MG63 (cell line): Measurements from ENCODE around the gene SMAD3. TPM values are rescaled to one million over a fixed set of nuclear protein-coding genes. Genes with fewer than 3 reads are reported as not detected.
"Not testable (repeated sequence)": the region's sequence is repeated elsewhere in the genome, so short reads cannot be mapped to it uniquely, and the experiment has no call there.

Source experiments
- DNase-seq: peaks from one replicate; pipeline ENCODE4 v3.0.0-alpha.2; 2020
- H3K27me3 ChIP-seq: fragments of 250-450 bp; sonication (Bioruptor Pico); 2 replicates; pipeline ENCODE4 v1.5.1; 2020; ENCODE audit warnings: mild to moderate bottlenecking, moderate library complexity
- H3K36me3 ChIP-seq: fragments of 250-450 bp; sonication (Bioruptor Pico); 2 replicates; pipeline ENCODE4 v1.5.1; 2020; ENCODE audit warnings: mild to moderate bottlenecking, moderate library complexity
- H3K4me3 ChIP-seq: fragments of 250-450 bp; sonication (Bioruptor Pico); 2 replicates; pipeline ENCODE4 v1.5.1; 2020; ENCODE audit warnings: mild to moderate bottlenecking, moderate library complexity
- H3K9me3 ChIP-seq: fragments of 250-450 bp; sonication (Bioruptor Pico); 2 replicates; pipeline ENCODE4 v1.5.1; 2020; ENCODE audit warnings: mild to moderate bottlenecking, moderate library complexity
- total RNA-seq: library from RNA; depleted of rRNA; stranded (reverse); fragments of >200 nt; shearing (Covaris generic); gene quantifications from 2 replicates; pipeline ENCODE4 v1.2.3, GENCODE V29; 2014; ENCODE audit warnings: low replicate concordance

Gene SMAD3
- total RNA-seq, 1 experiment from 2014 or later, result 38.2 TPM

DNA sequence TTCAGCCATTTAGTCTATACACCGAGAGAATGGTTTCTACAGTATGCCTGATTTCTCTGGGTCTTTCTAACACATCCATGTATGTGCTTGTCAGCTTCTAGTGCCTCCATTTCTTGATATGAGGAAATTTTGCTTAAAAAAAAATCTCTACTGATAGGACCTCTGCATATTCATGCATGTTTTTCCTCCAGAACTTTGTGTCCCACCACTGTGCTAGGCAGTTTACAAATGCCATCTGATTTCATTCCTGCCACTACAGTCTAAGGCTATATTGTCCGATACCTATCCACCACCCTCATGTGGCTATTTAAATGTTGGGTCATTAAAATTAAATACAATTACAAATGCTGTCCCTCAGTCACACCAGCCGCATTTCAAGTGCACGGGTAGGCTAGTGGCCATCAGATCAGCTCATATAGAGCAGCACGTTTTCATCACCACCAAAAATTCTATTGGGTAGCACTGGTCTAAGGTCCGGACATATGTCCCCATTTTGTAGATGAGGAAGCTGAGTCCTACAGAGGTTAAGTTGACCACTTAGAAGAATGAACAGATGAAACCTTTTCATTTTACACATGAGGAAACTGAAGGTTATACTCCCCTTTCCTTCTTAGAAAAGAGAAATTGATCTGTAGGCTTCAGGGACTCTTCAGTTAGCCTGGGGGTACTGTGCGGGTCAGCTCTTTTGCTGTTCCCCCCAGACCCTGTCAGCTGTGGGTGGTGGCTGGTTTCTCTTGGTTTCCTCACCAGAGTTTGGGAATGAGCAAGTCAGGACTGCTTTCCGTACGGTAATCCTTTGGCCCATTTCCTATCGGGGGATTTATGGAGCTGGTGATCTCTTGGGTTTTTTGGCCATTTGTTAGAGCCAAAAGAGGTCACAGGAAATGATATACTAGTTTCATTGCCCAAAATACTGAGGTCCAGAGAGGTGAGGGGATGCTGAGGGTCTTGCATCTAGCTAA lies 56.5 kb downstream of the SMAD3 start:
- DNase-seq, result no peak
- peaks cover 75% of the 10 kb centered on the region for H3K36me3 ChIP-seq
- no peaks in the 10 kb centered on the region for H3K9me3 ChIP-seq
- no peaks in the 10 kb centered on the region for H3K27me3 ChIP-seq
- H3K4me3 ChIP-seq, result no peak overlapping the region

DNA sequence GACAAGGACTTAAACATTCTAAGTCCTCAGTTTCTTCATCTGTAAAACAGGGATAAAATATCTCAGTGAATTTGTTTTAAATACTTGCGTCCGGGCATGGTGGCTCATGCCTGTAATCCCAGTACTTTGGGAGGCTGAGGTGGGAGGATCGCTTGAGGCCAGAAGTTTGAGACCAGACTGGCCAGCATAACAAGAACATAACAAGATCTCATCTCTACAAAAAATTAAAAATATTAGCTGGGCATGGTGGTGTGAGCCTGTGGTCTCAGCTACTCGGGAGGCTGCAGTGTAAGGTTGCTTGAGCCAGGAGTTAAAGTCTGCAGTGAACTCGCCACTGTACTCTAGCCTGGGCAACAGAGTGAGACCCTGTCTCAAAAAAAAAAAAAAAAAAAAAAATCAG lies 57.4 kb downstream of the SMAD3 start:
- H3K27me3 ChIP-seq, H3K9me3 ChIP-seq, H3K4me3 ChIP-seq, DNase-seq: not testable (repeated sequence)
- peaks cover 74% of the 10 kb centered on the region for H3K36me3 ChIP-seq

DNA sequence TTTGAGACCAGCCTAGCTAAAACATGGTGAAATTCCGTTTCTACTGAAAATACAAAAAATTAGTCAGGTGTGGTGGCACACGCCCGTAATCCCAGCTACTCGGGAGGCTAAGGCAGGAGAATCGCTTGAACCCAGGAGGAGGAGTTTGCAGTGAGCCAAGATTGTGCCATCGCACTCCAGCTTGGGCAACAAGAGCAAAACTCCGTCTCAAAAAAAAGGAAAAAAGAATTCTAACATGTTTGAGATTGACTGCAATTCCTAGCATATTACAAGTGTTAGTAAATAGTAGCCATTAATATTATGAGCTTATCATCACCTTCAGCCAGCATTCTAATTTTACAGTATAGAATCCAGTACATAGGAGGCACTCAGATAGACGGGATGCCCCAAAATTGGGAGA lies 57.9 kb downstream of the SMAD3 start:
- H3K4me3 ChIP-seq, DNase-seq, H3K9me3 ChIP-seq, H3K27me3 ChIP-seq: not testable (repeated sequence)
- H3K36me3 ChIP-seq, result peaks cover 70% of the 10 kb centered on the region

DNA sequence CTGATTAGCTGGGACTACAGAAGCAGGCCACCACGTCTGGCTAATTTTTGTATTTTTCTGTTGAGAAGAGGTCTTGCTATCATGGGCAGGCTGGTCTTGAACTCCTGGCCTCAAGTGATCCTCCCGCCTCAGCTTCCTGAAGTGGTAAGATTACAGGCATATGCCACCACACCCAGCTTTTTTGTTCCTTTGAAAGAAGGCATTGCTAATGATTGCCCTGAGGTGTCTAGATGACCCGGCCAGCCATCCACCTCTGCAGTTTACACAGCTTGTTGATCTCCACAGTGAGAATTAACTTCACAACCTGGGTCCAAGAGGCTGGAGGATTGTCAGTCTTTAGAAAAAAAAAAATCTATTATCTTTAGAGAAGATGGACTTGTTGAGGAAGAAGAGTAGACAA lies 58.7 kb downstream of the SMAD3 start:
- no peak for DNase-seq
- no peaks in the 10 kb centered on the region for H3K27me3 ChIP-seq
- no peaks in the 10 kb centered on the region for H3K9me3 ChIP-seq
- H3K36me3 ChIP-seq, result peaks cover 70% of the 10 kb centered on the region
- H3K4me3 ChIP-seq, result no peak overlapping the region

DNA sequence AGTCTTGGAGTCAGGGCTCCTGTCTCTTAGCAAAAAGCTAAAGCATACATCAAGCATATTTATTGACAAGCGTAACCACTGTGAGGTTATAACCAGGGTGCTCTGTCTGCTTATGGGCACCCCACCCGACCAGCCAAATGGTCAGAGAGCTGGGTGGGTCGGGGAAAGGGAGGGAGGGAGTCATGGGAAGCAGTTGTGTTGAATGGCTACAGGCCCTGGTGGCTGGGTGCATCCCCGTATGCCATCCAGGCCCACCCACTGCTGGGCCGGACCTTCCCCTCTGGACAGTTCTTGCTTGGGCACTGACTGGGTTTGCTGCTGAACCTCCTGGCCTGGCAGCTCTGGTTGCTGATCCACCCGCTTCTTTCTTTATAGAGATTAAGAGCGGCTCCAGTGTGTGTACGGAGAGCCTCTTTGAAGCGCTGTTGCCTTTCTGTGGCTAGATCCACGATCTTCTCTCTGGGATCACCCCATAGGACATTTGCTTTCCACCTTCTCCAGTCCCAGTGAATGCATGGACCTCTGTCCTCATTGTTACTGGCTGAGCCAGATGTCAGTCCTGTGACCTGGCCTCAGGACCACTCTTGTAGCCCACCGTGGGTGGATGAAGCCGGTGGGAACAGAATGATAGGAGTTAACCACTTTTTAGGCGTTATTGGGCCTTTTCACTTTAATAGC lies 59.6 kb downstream of the SMAD3 start:
- Histone ChIP-seq H3K36me3 (peaks cover 76% of the 10 kb centered on the region), H3K9me3 (no peaks in the 10 kb centered on the region), H3K4me3 (no peak overlapping the region), H3K27me3 (no peaks in the 10 kb centered on the region)
- DNase-seq, result peak; percentile 77

DNA sequence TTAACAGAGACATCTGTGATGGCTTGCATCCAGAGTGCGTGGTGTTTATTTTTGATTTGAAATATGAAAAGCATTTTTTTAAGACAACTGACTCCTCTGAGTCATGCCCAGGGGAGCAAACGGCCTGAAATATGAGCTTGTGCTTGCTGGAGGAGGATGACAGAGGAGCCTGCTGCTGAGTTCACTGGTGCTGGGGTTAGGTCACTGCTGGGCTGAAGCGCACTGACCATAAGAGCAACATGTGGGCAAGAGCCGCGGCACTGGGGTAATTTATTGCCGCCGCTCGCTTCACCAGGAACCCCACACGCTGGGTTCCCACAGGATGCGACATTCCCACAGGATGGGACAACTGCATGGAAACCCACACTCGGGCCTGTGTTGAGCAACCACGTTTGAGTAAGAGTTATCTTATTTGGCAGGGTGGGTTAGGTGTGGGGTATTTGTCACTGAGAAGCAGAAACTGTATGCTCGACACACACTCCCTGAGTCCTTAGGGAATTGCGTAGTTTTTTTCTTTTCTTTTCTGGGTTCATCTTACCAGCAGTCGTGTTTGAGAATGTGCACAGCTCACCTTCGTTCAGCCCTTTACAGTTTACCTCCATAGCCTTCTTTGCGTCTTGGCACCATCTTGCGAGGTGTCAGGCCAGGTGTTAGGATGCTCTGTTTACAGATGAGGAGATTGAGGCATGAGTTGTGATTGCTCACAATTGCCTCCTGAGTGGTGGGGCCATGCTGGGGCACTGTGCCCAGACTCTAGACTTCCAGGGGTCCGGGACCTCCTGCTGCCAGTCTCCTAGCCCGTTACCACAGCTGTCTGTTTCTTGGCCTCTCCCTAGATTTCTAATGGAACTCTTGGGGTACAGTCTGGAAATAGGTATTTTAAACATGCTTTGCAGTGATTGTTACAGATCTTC lies 60.4 kb downstream of the SMAD3 start:
- peak overlapping the region; percentile 43 for H3K4me3 ChIP-seq
- H3K36me3 ChIP-seq, result peaks cover 77% of the 10 kb centered on the region
- peak; percentile 98 for DNase-seq
- H3K27me3 ChIP-seq, result no peaks in the 10 kb centered on the region
- no peaks in the 10 kb centered on the region for H3K9me3 ChIP-seq

DNA sequence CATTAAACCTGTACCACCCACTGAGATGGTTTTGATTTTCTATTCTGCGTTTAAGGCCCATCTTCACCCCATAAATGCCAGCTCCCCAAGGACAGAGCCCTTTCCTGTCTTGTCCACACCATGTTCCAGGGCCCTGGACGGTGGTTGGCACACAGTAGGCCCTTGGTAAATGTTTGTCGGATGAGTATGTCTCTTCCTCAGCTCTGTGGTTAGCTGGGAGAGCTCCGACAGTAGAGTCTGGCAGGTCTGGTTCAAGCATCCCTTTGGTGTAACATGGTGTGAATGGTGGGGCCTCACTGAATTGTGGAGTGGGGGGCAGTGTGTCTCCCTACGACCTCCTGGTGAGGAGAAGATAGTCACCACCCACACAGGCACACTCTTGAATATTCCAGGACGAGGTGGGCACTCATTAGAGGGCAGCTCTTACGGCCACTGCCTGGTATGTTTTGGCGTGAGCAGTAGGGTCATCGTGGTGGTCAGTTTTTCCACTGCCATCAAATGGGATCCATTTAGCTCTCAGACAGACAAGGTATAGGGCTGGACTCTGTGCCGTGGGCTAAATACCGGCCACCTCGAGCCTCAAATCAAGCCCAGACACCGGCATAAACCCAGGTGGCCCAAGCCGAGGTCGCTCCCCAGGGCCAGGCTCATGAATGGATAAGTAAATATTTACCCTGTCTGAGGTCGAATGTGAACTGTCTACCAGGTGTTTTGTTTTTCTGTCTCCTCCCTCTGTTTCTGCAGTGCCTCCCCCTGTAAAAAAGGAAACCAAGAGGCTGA lies 61.3 kb downstream of the SMAD3 start:
- peaks cover 82% of the 10 kb centered on the region for H3K36me3 ChIP-seq
- no peaks in the 10 kb centered on the region for H3K9me3 ChIP-seq
- H3K27me3 ChIP-seq, result no peaks in the 10 kb centered on the region
- peak overlapping the region; percentile 43 for H3K4me3 ChIP-seq
- DNase-seq, result peak; percentile 69

DNA sequence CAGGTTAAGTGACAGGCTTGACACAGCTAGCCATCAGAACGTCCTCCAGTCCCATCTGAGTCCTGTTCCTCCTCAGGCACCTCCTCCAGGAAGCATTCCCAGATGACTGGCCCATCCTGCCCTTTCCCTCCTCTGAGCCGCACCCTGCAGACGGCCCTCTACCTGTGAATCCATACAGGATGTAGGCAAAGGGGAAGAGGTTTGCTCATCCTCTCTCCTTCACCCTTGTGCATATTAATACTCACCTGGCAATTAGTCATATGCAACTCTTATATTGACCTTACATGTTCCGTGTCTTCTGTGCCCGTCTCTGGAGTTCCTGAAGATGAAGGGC lies 61.9 kb downstream of the SMAD3 start:
- Histone ChIP-seq H3K4me3 (no peak overlapping the region), H3K9me3 (no peaks in the 10 kb centered on the region), H3K27me3 (no peaks in the 10 kb centered on the region), H3K36me3 (peaks cover 82% of the 10 kb centered on the region)
- DNase-seq, result no peak

DNA sequence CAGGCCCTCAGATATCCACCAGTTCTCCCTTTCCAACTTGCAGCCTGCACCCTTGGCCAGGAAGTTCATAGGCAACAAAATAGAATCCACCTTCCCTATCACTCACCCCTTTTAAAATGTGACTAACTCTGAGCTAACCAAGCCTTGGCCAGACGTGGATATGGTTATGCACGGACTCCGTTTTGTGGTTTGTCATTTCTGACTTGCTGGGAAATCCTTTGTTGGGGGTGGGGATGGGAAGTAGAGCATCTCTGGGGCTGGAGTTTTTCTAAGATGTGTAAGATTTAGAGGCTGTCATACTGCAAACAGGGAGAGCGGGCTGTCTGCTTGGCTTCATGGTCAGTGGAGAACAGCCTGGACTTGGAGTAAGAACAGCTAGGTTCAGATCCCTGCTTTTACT lies 62.6 kb downstream of the SMAD3 start:
- H3K27me3 ChIP-seq, result no peaks in the 10 kb centered on the region
- H3K36me3 ChIP-seq, result peaks cover 83% of the 10 kb centered on the region
- no peak overlapping the region for H3K4me3 ChIP-seq
- peak; percentile 92 for DNase-seq
- no peaks in the 10 kb centered on the region for H3K9me3 ChIP-seq

DNA sequence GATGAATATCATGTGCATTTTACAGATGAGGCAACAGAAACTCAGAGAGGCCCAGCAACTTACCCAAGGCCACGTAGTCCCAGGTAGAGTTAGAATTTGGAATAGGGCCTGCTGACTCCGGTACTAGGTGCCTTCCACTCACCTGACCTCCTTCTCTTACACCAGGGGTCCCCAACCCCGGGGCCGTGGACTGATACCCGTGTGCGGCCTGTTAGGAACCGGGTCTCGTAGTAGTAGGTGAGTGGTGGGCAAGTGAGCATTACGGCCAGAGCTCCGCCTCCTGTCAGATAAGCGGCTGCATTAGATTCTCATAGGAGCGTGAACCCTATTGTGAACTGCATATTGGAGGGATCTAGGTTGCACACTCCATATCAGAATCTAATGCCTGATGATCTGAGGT lies 64.8 kb downstream of the SMAD3 start:
- no peak for DNase-seq
- Histone ChIP-seq H3K9me3 (no peaks in the 10 kb centered on the region), H3K4me3 (no peak overlapping the region), H3K36me3 (peaks cover 88% of the 10 kb centered on the region), H3K27me3 (no peaks in the 10 kb centered on the region)

DNA sequence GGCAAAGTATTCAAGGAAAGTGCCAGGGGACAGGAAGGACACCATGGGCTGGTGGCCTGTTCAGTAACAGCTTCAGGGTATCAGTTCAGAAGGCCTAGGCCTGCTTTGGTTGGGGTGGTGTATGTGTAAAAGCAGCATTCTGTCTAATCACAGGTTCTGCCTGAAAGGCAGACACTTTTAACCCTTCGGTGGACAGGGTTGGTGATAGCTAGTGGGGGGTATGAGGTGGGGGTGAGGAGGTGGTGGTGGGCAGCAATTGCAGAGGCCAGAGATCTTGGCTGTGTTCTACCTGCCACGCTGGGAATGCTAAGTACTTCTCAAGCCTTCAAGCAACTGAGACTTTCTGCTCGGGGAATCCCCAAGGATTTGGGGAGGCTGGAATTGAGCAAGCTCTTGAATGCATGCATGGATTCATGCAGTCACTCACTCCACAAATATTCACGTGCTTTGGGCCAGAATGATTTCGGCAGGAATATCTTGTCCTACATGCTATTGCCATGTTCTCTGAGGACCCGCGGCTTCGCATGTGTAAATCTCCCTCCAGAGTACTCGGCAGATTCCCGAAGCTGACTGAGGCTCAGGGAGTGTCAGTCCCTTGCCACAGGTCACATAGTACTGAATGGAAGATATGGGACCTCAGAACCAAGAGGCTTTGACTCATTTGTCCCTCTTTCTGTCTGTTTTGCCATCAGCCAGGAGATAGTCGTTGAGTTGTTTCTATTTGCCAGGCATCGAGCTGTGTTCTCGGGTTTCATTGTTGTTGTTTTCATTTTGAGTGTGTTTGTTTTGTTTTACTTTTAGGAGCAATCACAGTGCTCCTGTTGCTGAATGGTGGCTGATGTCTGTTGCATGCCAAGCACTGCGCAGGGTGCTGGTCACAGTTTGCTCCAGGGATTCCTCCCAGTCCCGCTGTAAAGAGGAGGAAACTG lies 65.5 kb downstream of the SMAD3 start:
- no peaks in the 10 kb centered on the region for H3K9me3 ChIP-seq
- H3K4me3 ChIP-seq, result no peak overlapping the region
- H3K27me3 ChIP-seq, result no peaks in the 10 kb centered on the region
- H3K36me3 ChIP-seq, result peaks cover 88% of the 10 kb centered on the region
- DNase-seq, result no peak

DNA sequence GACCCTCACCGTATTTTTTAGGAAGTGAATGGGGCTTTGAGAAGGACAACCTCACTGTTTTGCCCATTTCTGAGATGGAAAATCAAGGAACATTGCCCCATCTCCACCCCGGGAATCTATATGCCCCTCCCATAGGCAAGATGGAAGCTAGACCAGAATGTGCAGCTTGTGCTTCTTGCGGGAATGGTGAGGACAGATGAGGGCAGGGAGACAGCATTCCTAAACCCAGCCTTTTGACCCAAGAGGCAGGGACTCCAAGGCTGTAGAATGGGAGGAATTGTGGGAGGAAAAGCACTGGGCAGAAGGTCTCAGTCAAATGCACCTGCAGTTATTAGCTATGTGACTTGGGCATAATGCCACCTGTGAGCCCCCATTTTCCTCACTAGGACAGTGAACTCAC lies 66.9 kb downstream of the SMAD3 start:
- Histone ChIP-seq H3K27me3 (no peaks in the 10 kb centered on the region), H3K4me3 (no peak overlapping the region), H3K9me3 (no peaks in the 10 kb centered on the region), H3K36me3 (peaks cover 88% of the 10 kb centered on the region)
- DNase-seq, result no peak

DNA sequence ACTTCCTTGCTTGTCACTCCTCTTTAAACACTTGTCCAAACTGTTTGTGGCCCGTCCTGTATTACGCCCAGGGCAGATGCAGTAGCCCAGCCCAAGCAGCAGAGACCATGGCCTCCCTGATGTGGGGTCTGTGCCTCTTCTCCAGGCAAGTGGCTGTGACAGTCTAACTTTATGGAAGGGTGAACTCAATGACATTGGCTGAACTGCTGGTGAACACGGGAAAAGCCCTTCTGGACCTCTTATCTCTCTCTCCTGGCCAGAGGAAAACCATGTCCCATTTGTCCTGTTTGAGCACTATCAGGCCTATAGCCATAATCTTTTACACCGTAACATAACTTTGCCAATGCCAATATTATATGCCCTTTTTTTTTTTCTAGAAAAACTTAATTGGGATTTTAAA lies 67.6 kb downstream of the SMAD3 start:
- H3K27me3 ChIP-seq, result no peaks in the 10 kb centered on the region
- H3K4me3 ChIP-seq, result no peak overlapping the region
- H3K36me3 ChIP-seq, result peaks cover 91% of the 10 kb centered on the region
- no peak for DNase-seq
- no peaks in the 10 kb centered on the region for H3K9me3 ChIP-seq

DNA sequence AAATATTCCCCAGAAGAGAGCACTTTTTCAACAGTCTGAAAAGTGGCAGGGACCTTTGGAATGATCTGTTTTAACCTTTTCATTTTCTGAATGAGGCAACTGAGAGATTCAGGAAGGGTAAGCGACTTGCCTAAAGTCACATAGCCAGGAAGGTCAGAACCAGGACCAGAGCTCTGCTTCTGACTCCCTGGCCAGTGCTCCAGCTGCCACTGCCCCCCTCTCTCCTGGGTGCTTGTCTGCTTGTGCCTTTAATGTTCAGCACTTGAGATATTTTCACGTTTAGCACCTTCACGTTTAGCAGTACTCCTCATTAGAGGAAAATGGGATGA lies 68.3 kb downstream of the SMAD3 start:
- no peak for DNase-seq
- Histone ChIP-seq H3K9me3 (no peaks in the 10 kb centered on the region), H3K27me3 (no peaks in the 10 kb centered on the region), H3K4me3 (no peak overlapping the region), H3K36me3 (peaks cover 90% of the 10 kb centered on the region)

DNA sequence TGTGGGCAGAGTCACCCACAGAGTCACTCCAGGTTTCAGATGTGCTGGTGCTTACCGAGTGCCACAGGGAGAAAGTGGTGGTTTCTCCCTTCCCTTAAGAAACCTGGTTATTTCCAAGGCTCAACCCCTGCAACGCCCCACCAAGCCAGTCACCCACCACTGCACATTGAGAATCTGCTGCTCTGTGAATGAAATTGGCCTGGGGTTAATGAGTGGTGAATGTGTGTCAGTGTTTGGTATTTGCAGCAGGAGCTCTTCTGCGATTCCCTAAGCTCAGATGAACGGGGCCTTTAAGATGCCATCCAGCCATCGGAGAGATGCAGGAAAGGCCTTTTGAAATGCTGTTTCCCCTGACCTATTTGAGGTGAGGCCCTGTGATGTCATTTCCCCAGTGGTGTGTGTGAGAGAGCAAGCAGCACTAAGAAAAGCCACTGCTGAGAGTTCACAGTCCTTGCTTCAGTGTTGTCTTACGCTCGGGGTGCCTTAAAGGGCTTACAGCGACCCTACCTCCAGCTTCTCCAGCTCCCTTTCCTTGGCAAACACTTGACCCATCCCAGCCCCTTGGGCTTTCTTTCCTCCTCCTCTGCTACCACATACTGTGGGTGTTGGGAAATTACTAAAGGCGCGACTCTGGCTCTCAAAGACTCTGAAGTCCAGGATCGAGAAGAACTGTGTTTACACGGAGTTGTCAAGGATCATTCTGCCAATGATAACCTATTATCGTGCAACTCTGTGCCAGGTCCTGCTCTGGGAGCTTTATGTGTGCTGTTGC lies 68.9 kb downstream of the SMAD3 start:
- Histone ChIP-seq H3K36me3 (peaks cover 90% of the 10 kb centered on the region), H3K27me3 (no peaks in the 10 kb centered on the region), H3K9me3 (no peaks in the 10 kb centered on the region), H3K4me3 (no peak overlapping the region)
- DNase-seq, result no peak
